Prostate gland (tissue), 2 donors: Measurements from ENCODE around the gene CHTF18. TPM values are rescaled to one million over a fixed set of nuclear protein-coding genes. Genes with fewer than 3 reads are reported as not detected.
"Not testable (repeated sequence)": the region's sequence is repeated elsewhere in the genome, so short reads cannot be mapped to it uniquely, and the experiment has no call there.

Experiments used
- DNase-seq: peaks from one replicate; pipeline ENCODE4 v3.0.0-alpha.2; 2019; ENCODE audit warnings: low spot score
- H3K27ac ChIP-seq, 2 donors: fragments of 200-600 bp; sonication (generic); 2 replicates each; pipeline ENCODE4 v1.5.1; 2017 to 2019
- H3K27me3 ChIP-seq: fragments of 200-600 bp; sonication (generic); replicated peaks from 2 replicates; pipeline ENCODE4 v1.5.1; 2019; ENCODE audit not compliant: insufficient read depth
- H3K36me3 ChIP-seq, 2 donors: fragments of 200-600 bp; sonication (generic); 1 replicate in 1 of 2; 2 replicates in 1 of 2; pipeline versions ENCODE4 v1.5.1 to v1.8.1; 2017 to 2019
- H3K4me1 ChIP-seq: fragments of 200-600 bp; sonication (generic); replicated peaks from 2 replicates; pipeline ENCODE4 v1.5.1; 2019
- H3K4me3 ChIP-seq, 2 donors: fragments of 200-600 bp; sonication (generic); 2 replicates each; pipeline ENCODE4 v1.5.1; 2017 to 2019
- H3K9me3 ChIP-seq: fragments of 200-600 bp; sonication (generic); 2 replicates; pipeline ENCODE4 v1.5.1; 2017
- POLR2A ChIP-seq: fragments of 450-650 bp; IDR thresholded peaks from one replicate; pipeline ENCODE4 v1.6.1; 2016; ENCODE audit warnings: antibody characterized with exemption, mild to moderate bottlenecking
- POLR2AphosphoS5 ChIP-seq: sonication (generic); formaldehyde crosslinking; IDR thresholded peaks from one replicate; pipeline ENCODE4 v1.6.1; 2017; ENCODE audit warnings: antibody characterized with exemption
- WGBS: methylation state at CpG from one replicate; pipeline ENCODE4 v1.1.5; 2018; 5-methylcytosine and 5-hydroxymethylcytosine counted together
- intact Hi-C: fragments of 100-400 bp; cut with DNase I; formaldehyde crosslinking; loops from one replicate; pipeline ENCODE4 v1.14.2; 2022
- total RNA-seq, 2 donors: library from RNA; depleted of rRNA; stranded (reverse); fragments of >200 nt; gene quantifications; one replicate each; pipeline ENCODE4 v1.1.0, GENCODE V29; 2016
- TF ChIP-seq, protein P1 (sequence below), 4 experiments: fragments of 200-600 bp in 2 of 4; fragments of 450-650 bp in 2 of 4; sonication (generic) in 2 of 4; IDR thresholded peaks; 1 replicate in 3 of 4; 2 replicates in 1 of 4; pipeline ENCODE4 v1.5.1; 2016 to 2019; ENCODE audit warnings: antibody characterized with exemption in 4 of 4, mild to moderate bottlenecking in 2 of 4, moderate library complexity in 2 of 4

The CHTF18 gene
- total RNA-seq, 2 donors from 2014 or later = 7.8 to 57.5 TPM

DNA sequence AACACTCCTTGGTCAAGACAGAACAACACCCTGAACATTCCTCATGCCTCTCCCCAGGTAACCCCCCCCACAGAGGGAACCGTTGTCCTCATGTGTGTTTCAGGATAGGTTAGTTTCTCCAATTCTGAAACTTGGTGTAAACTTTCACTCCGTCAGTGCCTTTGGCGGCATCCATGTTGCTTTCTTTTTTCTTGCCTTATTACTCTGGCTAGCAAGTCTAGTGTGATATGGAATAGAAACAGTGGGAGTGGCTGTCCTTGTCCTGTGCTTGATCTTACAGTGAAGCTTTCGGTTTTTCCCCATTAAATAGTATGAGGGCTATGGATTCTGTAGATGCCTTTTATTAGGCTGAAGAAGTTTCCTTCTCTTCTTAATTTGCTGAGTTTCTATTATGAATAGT, 47.8 kb downstream of the CHTF18 start:
- Histone ChIP-seq H3K27ac (no peak overlapping the region), H3K27me3 (no peaks in the 10 kb centered on the region), H3K4me1 (no peaks in the 10 kb centered on the region), H3K9me3 (no peaks in the 10 kb centered on the region), H3K4me3 (no peak overlapping the region), H3K36me3 (no peaks in the 10 kb centered on the region)
- no peak for DNase-seq
- no peak for TF ChIP-seq POLR2A
- TF ChIP-seq POLR2AphosphoS5 = no peak
- TF ChIP-seq, protein P1, sequence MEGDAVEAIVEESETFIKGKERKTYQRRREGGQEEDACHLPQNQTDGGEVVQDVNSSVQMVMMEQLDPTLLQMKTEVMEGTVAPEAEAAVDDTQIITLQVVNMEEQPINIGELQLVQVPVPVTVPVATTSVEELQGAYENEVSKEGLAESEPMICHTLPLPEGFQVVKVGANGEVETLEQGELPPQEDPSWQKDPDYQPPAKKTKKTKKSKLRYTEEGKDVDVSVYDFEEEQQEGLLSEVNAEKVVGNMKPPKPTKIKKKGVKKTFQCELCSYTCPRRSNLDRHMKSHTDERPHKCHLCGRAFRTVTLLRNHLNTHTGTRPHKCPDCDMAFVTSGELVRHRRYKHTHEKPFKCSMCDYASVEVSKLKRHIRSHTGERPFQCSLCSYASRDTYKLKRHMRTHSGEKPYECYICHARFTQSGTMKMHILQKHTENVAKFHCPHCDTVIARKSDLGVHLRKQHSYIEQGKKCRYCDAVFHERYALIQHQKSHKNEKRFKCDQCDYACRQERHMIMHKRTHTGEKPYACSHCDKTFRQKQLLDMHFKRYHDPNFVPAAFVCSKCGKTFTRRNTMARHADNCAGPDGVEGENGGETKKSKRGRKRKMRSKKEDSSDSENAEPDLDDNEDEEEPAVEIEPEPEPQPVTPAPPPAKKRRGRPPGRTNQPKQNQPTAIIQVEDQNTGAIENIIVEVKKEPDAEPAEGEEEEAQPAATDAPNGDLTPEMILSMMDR (IDR thresholded peaks at IDR 0.05) = no peak
- intact Hi-C loops = no loop called here
- 88% methylated on average over 4 of the region's 4 CpGs for WGBS

DNA sequence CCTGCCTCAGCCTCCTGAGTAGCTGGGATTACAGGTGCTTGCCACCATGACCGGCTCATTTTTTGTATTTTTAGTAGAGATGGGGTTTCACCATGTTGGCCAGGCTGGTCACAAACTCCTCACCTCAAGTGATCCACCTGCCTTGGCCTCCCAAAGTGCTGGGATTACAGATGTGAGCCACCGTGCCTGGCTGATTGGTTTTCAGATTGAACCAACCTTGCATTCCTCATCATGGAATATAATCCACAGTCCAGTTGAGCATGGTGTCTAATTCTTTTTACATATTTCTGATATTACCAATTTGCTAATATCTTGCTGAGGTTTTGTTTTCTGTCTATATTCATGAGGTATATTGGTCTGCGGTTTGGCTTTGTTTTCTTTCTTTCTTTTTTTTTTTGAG, 48.4 kb downstream of the CHTF18 start:
- H3K9me3 ChIP-seq, H3K36me3 ChIP-seq, H3K4me1 ChIP-seq, intact Hi-C loops, H3K4me3 ChIP-seq, DNase-seq, H3K27ac ChIP-seq, H3K27me3 ChIP-seq: not testable (repeated sequence)
- WGBS = 92% methylated on average over 3 of the region's 3 CpGs

DNA sequence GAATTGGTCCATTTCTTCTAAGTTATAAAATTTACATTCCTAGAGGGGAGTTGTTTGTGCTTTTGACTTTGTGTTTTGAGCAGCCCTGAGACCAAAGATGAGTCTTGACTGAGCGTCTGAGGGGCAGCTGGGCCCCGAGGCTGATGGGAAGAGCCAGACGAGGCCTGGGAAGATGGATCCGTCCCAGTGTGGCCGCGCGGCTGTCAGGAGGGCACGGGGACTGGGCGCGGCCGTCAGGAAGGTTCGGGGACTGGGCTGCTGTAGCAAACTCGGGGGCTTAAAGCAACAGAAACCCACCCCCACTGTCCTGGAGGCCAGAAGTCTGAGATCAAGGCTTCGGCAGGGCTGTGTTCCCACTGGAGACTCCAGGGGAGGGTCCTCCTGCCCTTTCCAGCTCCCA, 50.3 kb downstream of the CHTF18 start:
- H3K27ac ChIP-seq = no peak overlapping the region
- H3K4me1 ChIP-seq = no peaks in the 10 kb centered on the region
- H3K36me3 ChIP-seq = no peaks in the 10 kb centered on the region
- no peaks in the 10 kb centered on the region for H3K9me3 ChIP-seq
- TF ChIP-seq POLR2A = no peak
- TF ChIP-seq, protein P1 (IDR thresholded peaks at IDR 0.05) = no peak
- no peak for TF ChIP-seq POLR2AphosphoS5
- no peaks in the 10 kb centered on the region for H3K27me3 ChIP-seq
- H3K4me3 ChIP-seq = no peak overlapping the region
- WGBS = 77% methylated on average over 14 of the region's 14 CpGs
- no peak for DNase-seq
- intact Hi-C loops = no loop called here

DNA sequence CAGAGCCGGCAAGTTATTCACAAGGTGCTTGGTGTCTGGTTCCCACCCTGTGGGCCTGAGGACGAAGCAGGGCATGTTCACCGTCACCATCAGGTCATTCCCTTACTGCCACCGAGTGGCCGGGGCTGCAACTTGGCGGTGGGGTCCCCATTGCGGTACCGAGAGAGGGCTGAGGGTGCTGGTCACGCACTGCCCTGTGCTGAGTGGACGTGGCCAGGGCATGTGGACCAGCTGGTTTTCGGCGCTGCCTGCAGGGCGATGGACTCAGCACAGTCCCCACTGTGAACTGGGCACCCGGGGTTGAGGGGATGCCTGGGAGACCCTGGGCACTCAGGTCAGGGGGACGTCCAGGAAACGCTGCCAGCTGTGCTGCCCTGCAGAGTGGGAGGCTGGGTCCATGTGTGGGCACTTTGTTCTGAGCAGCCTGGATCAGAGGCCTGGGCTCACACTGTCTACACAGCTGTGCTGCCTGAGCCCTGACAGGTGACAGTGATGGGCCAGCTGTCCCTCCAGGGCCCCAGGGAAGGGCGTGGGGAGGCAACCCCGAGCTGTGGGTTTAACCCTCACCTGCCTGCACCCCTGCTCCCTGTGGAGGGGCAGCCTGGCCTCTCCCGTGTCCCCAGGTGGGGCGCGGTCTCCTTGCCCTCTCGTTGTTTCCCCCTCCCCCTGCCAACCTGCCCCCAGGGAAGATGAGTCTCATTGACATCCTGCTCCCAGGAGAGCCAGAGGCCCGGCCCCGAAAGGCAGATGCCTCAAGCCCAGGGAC, 51.4 kb downstream of the CHTF18 start:
- H3K27me3 ChIP-seq = no peaks in the 10 kb centered on the region

DNA sequence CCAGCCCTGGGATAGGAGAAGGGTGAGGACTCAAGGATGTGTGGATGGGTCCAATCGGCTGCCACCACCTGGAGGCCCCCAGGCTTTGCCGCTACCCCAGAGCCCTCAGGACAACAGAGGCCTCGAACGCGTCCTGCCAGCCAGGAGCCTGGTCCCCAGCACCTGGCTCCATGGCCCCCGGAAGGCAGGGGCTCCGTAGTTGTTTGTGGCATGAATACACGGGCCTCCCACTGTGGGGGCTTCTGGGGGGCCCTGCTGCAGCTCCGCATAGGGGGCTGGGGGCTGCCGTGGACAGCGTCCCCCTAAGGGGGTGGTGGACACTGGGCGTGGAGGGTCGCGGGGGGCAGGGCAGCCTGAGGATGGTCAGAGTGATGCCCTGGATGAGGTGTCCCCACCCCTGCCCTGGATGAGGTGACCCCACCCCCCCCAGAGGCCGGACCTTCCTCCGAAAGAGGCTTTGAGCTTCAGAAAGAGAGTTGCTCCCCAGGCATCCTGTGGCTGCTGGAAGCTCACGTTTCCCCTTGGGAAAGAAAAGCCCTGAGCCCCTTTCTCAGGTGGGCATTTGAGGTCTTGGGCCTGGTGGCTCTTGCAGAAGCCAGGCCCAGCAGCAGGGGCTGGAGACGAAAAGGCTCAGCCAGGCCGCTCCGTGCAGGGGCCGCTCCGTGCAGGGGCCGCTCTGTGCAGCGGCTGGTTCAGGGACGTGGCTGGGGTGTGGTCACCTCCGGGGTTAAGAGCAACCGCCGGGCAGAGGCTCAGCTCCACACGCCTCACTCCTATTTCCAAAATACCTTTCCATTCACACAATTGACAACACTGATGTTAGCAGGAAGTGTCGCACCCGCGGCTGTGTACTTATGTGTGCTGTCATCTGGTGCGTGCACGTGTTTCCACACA, 52.4 kb downstream of the CHTF18 start:
- no peak overlapping the region for H3K4me3 ChIP-seq
- no peaks in the 10 kb centered on the region for H3K36me3 ChIP-seq
- no peaks in the 10 kb centered on the region for H3K4me1 ChIP-seq
- no peaks in the 10 kb centered on the region for H3K27me3 ChIP-seq
- TF ChIP-seq POLR2A (no peak), POLR2AphosphoS5 (no peak)
- TF ChIP-seq, protein P1 (IDR thresholded peaks at IDR 0.05) = no peak
- H3K9me3 ChIP-seq = no peaks in the 10 kb centered on the region
- no peak overlapping the region for H3K27ac ChIP-seq
- no peak for DNase-seq
- intact Hi-C loops = no loop called here
- 73% methylated on average over 34 of the region's 34 CpGs for WGBS

More for the DNA sequence above, 51.4 kb downstream of the CHTF18 start:
- no peak overlapping the region for H3K27ac ChIP-seq
- no peaks in the 10 kb centered on the region for H3K4me1 ChIP-seq
- H3K36me3 ChIP-seq = no peaks in the 10 kb centered on the region
- 59% methylated on average over 20 of the region's 24 CpGs for whole genome bisulfite sequencing
- H3K9me3 ChIP-seq = no peaks in the 10 kb centered on the region
- no peak for TF ChIP-seq POLR2AphosphoS5
- TF ChIP-seq, protein P1 (IDR thresholded peaks at IDR 0.05) = no peak
- no peak for TF ChIP-seq POLR2A
- intact Hi-C loops = no loop called here
- no peak overlapping the region for H3K4me3 ChIP-seq
- no peak for DNase-seq
